Smooth muscle cell (in vitro differentiated cells): Measurements from ENCODE around the gene CDC27. TPM values are rescaled to one million over a fixed set of nuclear protein-coding genes. Genes with fewer than 3 reads are reported as not detected.

Experiments used
- DNase-seq: peaks from one replicate; lab custom pipeline; 2025; ENCODE audit not compliant: unreplicated experiment; lab: John Stamatoyannopoulos, UW
- H2AFZ ChIP-seq: fragments of 200-600 bp; sonication (generic); 2 replicates; pipeline ENCODE4 v1.6.0; 2016; ENCODE audit warnings: antibody characterized with exemption, low read depth, mild to moderate bottlenecking
- H3F3A ChIP-seq: fragments of 200-600 bp; sonication (generic); 2 replicates; pipeline ENCODE4 v1.6.0; 2017; ENCODE audit warnings: antibody characterized with exemption, low read depth
- H3K27ac ChIP-seq: fragments of 200-600 bp; sonication (generic); 2 replicates; pipeline ENCODE4 v1.5.1; 2016; ENCODE audit warnings: low read depth, mild to moderate bottlenecking
- H3K27me3 ChIP-seq: fragments of 200-600 bp; sonication (generic); 2 replicates; pipeline ENCODE4 v1.6.1; 2016; ENCODE audit warnings: low read depth, mild to moderate bottlenecking
- H3K36me3 ChIP-seq: fragments of 200-600 bp; sonication (generic); 2 replicates; pipeline ENCODE4 v1.5.1; 2016; ENCODE audit warnings: low read depth
- H3K4me1 ChIP-seq: fragments of 200-600 bp; sonication (generic); 2 replicates; pipeline ENCODE4 v1.5.1; 2016; ENCODE audit warnings: low read depth
- H3K4me2 ChIP-seq: fragments of 200-600 bp; sonication (generic); 2 replicates; pipeline ENCODE4 v1.6.0; 2016; ENCODE audit warnings: mild to moderate bottlenecking
- H3K4me3 ChIP-seq: fragments of 200-600 bp; sonication (generic); 2 replicates; pipeline ENCODE4 v1.5.1; 2016; ENCODE audit warnings: mild to moderate bottlenecking
- H3K79me2 ChIP-seq: fragments of 200-600 bp; sonication (generic); 2 replicates; pipeline ENCODE4 v1.6.0; 2016; ENCODE audit warnings: low read depth, mild to moderate bottlenecking
- H3K9ac ChIP-seq: fragments of 200-600 bp; sonication (generic); 2 replicates; pipeline ENCODE4 v1.6.0; 2016; ENCODE audit warnings: low read depth
- H3K9me3 ChIP-seq: fragments of 200-600 bp; sonication (generic); replicated peaks from 2 replicates; pipeline ENCODE4 v1.5.1; 2016; ENCODE audit warnings: low read depth
- H4K20me1 ChIP-seq: fragments of 200-600 bp; sonication (generic); 2 replicates; pipeline ENCODE4 v1.6.0; 2016; ENCODE audit warnings: low read depth
- CTCF ChIP-seq: fragments of 200-600 bp; sonication (generic); IDR thresholded peaks from 2 replicates; pipeline ENCODE4 v1.5.1; 2017; ENCODE audit warnings: borderline replicate concordance, mild to moderate bottlenecking, antibody characterized with exemption; ENCODE audit not compliant: insufficient read depth, poor library complexity, severe bottlenecking
- WGBS: methylation state at CpG from one replicate; pipeline ENCODE4 v1.1.7; 2016; ENCODE audit warnings: low lambda C conversion rate; 5-methylcytosine and 5-hydroxymethylcytosine counted together
- polyA plus RNA-seq: library from polyadenylated mRNA; unstranded; fragments of >200 nt; fragmentation: Nextera tagmentation; extraction: Ambion mirVana; gene quantifications from 2 replicates; pipeline ENCODE4 v1.2.1, GENCODE V29; 2016
- total RNA-seq: library from RNA; depleted of rRNA; stranded (reverse); fragments of >200 nt; gene quantifications from 2 replicates; pipeline ENCODE4 v1.2.3, GENCODE V29; 2014

The CDC27 gene
- total and polyA plus RNA-seq, 2 experiments from 2014 or later: 53.1 to 101 TPM

- Histone ChIP-seq H3F3A (no peaks in the 10 kb centered on the region), H3K4me3 (no peak overlapping the region), H3K9ac (no peak overlapping the region), H3K4me1 (no peaks in the 10 kb centered on the region), H3K36me3 (no peaks in the 10 kb centered on the region), H3K27me3 (no peaks in the 10 kb centered on the region), H2AFZ (no peak overlapping the region), H3K79me2 (no peaks in the 10 kb centered on the region), H3K9me3 (no peaks in the 10 kb centered on the region), H4K20me1 (no peaks in the 10 kb centered on the region), H3K4me2 (no peak overlapping the region), H3K27ac (no peak overlapping the region)
- 95% methylated on average over 3 of the region's 3 CpGs for WGBS
- DNase-seq: no peak
- no peak for TF ChIP-seq CTCF
Observed at GRCh38 chr17:47214931-47215330, 25.8 kb upstream of the CDC27 start.

DNA sequence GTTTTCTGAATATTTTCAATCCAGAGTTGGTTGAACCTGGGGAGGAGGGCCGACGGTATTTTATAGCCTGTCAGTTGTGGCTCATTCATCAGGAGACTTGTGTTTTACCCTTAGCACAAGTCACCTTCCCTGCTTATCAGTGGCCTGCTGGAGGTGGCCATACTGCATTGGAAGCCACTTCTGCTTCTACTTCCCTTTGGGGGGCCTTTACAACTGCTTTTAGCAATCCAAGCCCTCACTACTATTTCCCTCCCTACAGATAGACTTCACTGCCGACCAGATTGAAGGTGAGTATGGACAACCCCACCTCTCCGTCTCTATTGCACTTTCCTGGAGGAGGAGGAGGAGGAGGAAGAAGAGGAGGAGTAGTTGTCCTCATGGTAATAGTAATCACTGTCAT is 24.4 kb upstream of the CDC27 start:
- H3K4me2 ChIP-seq: no peak overlapping the region
- H3K79me2 ChIP-seq: no peaks in the 10 kb centered on the region
- no peak for TF ChIP-seq CTCF
- H3K36me3 ChIP-seq: no peaks in the 10 kb centered on the region
- no peaks in the 10 kb centered on the region for H3K4me1 ChIP-seq
- H3K27ac ChIP-seq: no peak overlapping the region
- no peak overlapping the region for H3K4me3 ChIP-seq
- no peaks in the 10 kb centered on the region for H4K20me1 ChIP-seq
- no peak for DNase-seq
- no peaks in the 10 kb centered on the region for H3F3A ChIP-seq
- no peak overlapping the region for H2AFZ ChIP-seq
- no peak overlapping the region for H3K9ac ChIP-seq
- no peaks in the 10 kb centered on the region for H3K27me3 ChIP-seq
- 91% methylated on average over 4 of the region's 4 CpGs for WGBS
- no peaks in the 10 kb centered on the region for H3K9me3 ChIP-seq

- 78% methylated on average over 2 of the region's 2 CpGs for WGBS
- H3K4me2 ChIP-seq: no peak overlapping the region
- DNase-seq: no peak
- no peak overlapping the region for H3K9ac ChIP-seq
- no peak overlapping the region for H3K27ac ChIP-seq
- no peaks in the 10 kb centered on the region for H3K4me1 ChIP-seq
- no peaks in the 10 kb centered on the region for H4K20me1 ChIP-seq
- H3K79me2 ChIP-seq: no peaks in the 10 kb centered on the region
- H3K27me3 ChIP-seq: no peaks in the 10 kb centered on the region
- no peak overlapping the region for H3K4me3 ChIP-seq
- H3K36me3 ChIP-seq: no peaks in the 10 kb centered on the region
- H3K9me3 ChIP-seq: no peaks in the 10 kb centered on the region
- no peak for TF ChIP-seq CTCF
- H3F3A ChIP-seq: no peaks in the 10 kb centered on the region
- no peak overlapping the region for H2AFZ ChIP-seq
Observed at GRCh38 chr17:47212458-47212857, 23.4 kb upstream of the CDC27 start.

GRCh38 chr17:47210779-47211178 is 21.7 kb upstream of the CDC27 start:
- TF ChIP-seq CTCF: no peak
- H3F3A ChIP-seq: peaks cover 5% of the 10 kb centered on the region
- H2AFZ ChIP-seq: no peak overlapping the region
- 87% methylated on average over 2 of the region's 2 CpGs for WGBS
- no peak overlapping the region for H3K27ac ChIP-seq
- no peaks in the 10 kb centered on the region for H3K27me3 ChIP-seq
- no peak overlapping the region for H3K9ac ChIP-seq
- H3K79me2 ChIP-seq: no peaks in the 10 kb centered on the region
- H3K36me3 ChIP-seq: no peaks in the 10 kb centered on the region
- no peak for DNase-seq
- H4K20me1 ChIP-seq: no peaks in the 10 kb centered on the region
- H3K4me1 ChIP-seq: peaks cover 2% of the 10 kb centered on the region
- no peak overlapping the region for H3K4me2 ChIP-seq
- H3K9me3 ChIP-seq: no peaks in the 10 kb centered on the region
- no peak overlapping the region for H3K4me3 ChIP-seq
